Nephron (organoid): ENCODE data around the gene CCDC201.
"Not testable (repeated sequence)": the region's sequence is repeated elsewhere in the genome, so short reads cannot be mapped to it uniquely, and the experiment has no call there.

ENCODE experiments used
- H3K27ac Mint-ChIP-seq, 3 experiments: 2 replicates each; pipeline ENCODE4 v1.8.0; 2020; ENCODE audit warnings: mixed read lengths in 3 of 3, mild to moderate bottlenecking in 2 of 3, moderate library complexity in 1 of 3
- H3K27me3 Mint-ChIP-seq: 2 replicates; pipeline ENCODE4 v1.8.0; 2021; ENCODE audit warnings: low read depth, mild to moderate bottlenecking, moderate library complexity, mixed read lengths
- H3K36me3 Mint-ChIP-seq: 2 replicates; pipeline ENCODE4 v1.8.0; 2020; ENCODE audit warnings: low read depth, mixed read lengths
- H3K4me1 Mint-ChIP-seq: 2 replicates; pipeline ENCODE4 v1.8.0; 2020; ENCODE audit warnings: mixed read lengths
- H3K4me3 Mint-ChIP-seq, 3 experiments: 2 replicates each; pipeline ENCODE4 v1.8.0; 2020; ENCODE audit warnings: mild to moderate bottlenecking in 3 of 3, mixed read lengths in 3 of 3, moderate library complexity in 2 of 3
- H3K9me3 Mint-ChIP-seq: 2 replicates; pipeline ENCODE4 v1.8.0; 2020; ENCODE audit warnings: mixed read lengths
- TF ChIP-seq, protein P1 (sequence below), 3 experiments: fragments of 200-600 bp; sonication (generic); IDR thresholded peaks; one replicate each; pipeline ENCODE4 v1.5.0; 2021; ENCODE audit warnings: antibody characterized with exemption in 3 of 3; ENCODE audit not compliant: unreplicated experiment in 3 of 3

Gene CCDC201

DNA sequence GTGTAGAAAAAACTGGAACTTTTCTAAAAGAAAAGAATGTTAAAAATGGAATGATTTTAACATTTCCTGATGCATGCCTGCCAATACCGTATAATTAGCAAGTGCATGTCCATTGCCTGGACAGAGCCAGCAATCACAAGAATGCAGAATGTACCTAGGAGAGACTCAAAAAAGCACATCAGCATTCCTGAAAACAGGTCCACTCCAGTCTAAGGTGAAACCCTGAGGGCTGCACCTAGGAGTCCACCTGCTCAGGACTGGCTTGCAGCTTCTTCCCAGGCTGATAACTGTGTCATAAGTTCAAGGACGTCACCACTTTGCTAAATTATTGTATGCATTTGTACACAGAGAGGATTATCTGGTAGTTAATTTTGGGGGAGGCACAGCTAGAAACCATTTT, 5.4 kb downstream of the CCDC201 start:
- Mint-ChIP-seq H3K27me3 (peaks cover 8% of the 10 kb centered on the region), H3K4me1 (no peaks in the 10 kb centered on the region), H3K36me3 (no peaks in the 10 kb centered on the region), H3K4me3 (no peak overlapping the region), H3K9me3 (no peaks in the 10 kb centered on the region), H3K27ac (no peak overlapping the region)
- TF ChIP-seq, protein P1, sequence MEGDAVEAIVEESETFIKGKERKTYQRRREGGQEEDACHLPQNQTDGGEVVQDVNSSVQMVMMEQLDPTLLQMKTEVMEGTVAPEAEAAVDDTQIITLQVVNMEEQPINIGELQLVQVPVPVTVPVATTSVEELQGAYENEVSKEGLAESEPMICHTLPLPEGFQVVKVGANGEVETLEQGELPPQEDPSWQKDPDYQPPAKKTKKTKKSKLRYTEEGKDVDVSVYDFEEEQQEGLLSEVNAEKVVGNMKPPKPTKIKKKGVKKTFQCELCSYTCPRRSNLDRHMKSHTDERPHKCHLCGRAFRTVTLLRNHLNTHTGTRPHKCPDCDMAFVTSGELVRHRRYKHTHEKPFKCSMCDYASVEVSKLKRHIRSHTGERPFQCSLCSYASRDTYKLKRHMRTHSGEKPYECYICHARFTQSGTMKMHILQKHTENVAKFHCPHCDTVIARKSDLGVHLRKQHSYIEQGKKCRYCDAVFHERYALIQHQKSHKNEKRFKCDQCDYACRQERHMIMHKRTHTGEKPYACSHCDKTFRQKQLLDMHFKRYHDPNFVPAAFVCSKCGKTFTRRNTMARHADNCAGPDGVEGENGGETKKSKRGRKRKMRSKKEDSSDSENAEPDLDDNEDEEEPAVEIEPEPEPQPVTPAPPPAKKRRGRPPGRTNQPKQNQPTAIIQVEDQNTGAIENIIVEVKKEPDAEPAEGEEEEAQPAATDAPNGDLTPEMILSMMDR (IDR thresholded peaks at IDR 0.05; ENCODE audit: unreplicated experiment in 3 of 3), result no peak

DNA sequence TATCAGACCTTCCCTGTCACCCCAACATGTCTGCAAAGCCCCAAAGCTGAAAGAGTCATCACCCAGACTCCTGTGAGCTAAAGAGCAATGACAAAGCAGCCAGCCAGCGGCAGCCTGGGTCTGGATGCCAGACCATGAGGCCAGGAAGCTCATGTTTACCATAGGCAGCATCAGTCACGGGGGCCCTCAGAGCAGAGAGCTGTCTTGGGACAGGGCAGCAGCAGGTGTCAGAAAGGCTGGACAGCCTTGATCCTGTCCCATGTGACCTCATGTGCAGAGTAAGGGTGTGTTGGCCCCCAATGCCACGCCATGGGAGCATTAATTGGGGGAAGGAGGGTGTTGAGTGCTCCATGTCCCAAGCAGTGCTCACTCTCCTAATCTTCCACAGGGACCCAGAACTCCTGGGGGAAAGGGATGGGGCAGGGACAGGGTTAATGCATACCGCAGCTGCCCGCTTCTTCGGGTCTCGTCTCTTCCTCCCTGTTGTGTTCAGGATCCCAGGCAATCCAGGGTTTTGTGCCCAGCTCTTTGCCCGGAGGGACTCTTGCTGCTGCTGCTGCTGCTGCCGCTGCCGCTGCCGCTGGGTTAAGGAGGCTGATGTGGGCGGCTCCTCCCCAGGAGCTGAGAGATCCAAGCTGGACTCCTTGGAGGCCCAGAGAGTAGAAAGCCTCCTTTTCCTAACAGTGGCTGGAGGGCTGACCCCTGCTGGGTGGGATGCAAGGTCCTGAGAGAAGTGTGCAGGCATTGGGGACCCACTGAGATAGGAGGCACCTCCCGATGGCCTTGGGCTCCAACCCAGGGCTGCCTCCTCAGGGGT, 7.1 kb downstream of the CCDC201 start:
- no peak overlapping the region for H3K27ac Mint-ChIP-seq
- no peaks in the 10 kb centered on the region for H3K36me3 Mint-ChIP-seq
- H3K4me1 Mint-ChIP-seq, result no peaks in the 10 kb centered on the region
- H3K4me3 Mint-ChIP-seq, result no peak overlapping the region
- H3K27me3 Mint-ChIP-seq, result peaks cover 8% of the 10 kb centered on the region
- no peaks in the 10 kb centered on the region for H3K9me3 Mint-ChIP-seq
- TF ChIP-seq, protein P1 (IDR thresholded peaks at IDR 0.05; ENCODE audit: unreplicated experiment in 3 of 3), result no peak

DNA sequence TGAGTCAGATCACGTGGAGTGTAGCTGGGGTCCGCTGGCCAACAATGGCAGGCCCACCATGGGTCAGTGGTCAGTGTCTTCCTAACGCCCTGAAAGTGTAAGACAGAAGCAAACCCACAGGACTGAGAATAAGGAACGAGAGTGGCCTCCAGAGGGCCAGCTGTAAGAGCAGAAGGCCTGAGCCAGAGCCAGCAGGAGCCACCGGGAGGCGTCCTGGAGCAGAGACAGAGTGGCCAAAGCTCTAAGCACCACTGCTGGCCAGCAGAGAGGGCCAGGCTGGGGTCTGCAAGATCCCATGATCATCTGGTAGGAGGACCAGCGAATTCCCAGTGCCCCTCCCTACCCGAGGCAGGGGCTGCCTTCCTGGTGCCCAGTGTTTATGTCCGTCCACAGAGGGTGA, 9.2 kb downstream of the CCDC201 start:
- H3K27me3 Mint-ChIP-seq, result peaks cover 14% of the 10 kb centered on the region
- H3K9me3 Mint-ChIP-seq, result no peaks in the 10 kb centered on the region
- H3K4me3 Mint-ChIP-seq, result no peak overlapping the region
- no peak overlapping the region for H3K27ac Mint-ChIP-seq
- H3K4me1 Mint-ChIP-seq, result no peaks in the 10 kb centered on the region
- TF ChIP-seq, protein P1 (IDR thresholded peaks at IDR 0.05; ENCODE audit: unreplicated experiment in 3 of 3), result no peak
- H3K36me3 Mint-ChIP-seq, result no peaks in the 10 kb centered on the region

DNA sequence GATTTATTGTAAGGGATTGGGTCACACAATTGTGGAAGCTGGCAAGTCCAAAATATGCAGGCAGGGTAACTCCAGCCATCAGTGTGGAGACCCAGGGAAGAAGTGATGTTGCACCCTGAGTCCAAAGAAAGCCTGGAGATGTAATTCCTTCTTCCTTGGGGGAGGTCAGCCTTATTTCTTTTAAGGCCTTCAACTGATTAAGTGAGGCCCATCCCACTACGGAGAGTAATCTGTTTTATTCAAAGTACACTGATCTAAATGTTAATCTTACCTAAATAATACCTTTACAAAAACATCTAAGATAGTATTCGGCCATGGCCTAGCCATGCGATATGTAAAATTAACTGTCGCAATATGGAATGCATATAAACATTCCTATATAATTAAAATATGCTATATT, 16.0 kb downstream of the CCDC201 start:
- not testable (repeated sequence) for H3K9me3 Mint-ChIP-seq, H3K4me3 Mint-ChIP-seq, H3K27ac Mint-ChIP-seq, H3K36me3 Mint-ChIP-seq, H3K4me1 Mint-ChIP-seq
- H3K27me3 Mint-ChIP-seq, result peaks cover 15% of the 10 kb centered on the region

DNA sequence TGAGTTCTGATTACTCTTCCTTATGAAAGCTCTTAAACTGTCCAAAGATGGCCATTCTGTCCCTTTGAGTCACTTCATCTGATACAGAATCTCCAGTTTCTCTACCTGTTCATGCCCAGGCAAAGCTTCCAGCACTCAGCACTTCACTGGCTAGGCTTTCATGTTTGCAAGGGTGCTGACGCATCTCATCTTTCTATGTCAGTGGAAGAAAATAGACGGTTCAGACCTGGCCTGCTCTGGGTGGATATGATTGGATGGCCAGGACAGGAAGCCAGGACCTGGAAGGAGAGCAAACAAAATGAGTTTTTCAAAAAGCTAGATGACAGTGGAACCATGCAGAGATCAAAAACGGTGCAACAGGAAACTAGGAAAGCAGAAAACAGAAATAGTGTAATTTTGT, 17.2 kb downstream of the CCDC201 start:
- not testable (repeated sequence) for H3K4me3 Mint-ChIP-seq, H3K4me1 Mint-ChIP-seq, H3K27ac Mint-ChIP-seq, H3K9me3 Mint-ChIP-seq, H3K36me3 Mint-ChIP-seq
- H3K27me3 Mint-ChIP-seq, result peaks cover 15% of the 10 kb centered on the region

DNA sequence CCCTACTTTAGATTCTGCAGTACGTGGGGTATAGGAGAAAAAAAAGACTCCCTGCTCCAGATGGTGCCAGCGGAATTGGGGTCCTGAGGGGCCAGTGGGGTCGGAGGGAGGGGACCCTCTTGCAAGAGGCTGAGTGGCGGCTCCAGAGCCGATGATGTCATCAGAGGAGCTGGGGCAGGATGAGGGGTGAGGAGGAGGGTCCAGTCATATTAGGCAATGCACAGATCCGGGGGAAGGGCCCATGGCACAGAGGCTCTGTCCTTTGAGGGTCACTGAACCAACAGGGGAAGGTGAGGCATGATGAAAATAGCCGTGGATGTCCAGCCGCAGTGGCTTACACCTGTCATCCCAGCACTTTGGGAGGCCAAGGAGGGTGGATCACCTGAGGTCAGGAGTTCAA, 19.4 kb downstream of the CCDC201 start:
- H3K4me3 Mint-ChIP-seq, H3K4me1 Mint-ChIP-seq, H3K27ac Mint-ChIP-seq, H3K36me3 Mint-ChIP-seq, H3K27me3 Mint-ChIP-seq, H3K9me3 Mint-ChIP-seq: not testable (repeated sequence)

DNA sequence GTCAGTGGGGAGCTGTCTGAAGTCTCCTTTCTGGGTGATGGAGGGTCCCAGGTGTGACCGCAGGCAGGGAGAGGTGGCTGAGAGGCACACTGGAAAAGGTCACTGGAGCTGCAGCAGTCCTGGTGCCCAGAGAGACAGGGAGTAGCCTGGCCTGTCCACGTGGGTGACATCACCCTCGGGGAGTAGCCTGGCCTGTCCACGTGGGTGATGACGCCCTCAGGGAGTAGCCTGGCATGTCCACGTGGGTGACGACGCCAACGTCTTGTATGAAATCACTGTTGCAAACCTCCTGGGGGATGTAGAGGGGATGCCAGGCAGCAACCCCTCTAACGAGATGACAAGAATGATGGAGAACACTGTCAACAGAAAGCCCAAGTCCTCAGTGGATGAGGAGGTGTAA, 19.9 kb downstream of the CCDC201 start:
- not testable (repeated sequence) for H3K4me3 Mint-ChIP-seq, H3K4me1 Mint-ChIP-seq, H3K36me3 Mint-ChIP-seq, H3K27ac Mint-ChIP-seq, H3K9me3 Mint-ChIP-seq, H3K27me3 Mint-ChIP-seq

DNA sequence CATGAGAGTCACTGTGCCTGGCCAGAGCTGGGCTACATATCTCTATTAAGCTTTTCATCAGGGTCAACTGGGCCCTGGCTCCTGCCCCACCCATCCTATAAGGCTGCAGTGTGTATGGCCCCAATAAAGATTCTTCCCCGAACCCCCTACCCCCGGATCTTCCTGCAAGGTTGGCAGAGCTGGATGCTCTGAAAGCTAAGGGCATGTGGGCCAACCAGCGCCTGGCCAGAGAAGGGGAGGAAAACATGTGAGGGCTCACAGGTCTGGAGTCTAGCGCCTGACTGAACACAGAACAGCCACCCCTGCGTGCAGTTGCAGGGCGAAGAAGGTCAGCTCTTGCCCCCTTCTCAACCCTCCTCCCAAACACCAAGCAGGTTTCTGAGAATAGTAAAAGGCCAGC, 24.1 kb downstream of the CCDC201 start:
- H3K4me1 Mint-ChIP-seq, H3K27ac Mint-ChIP-seq, H3K9me3 Mint-ChIP-seq, H3K4me3 Mint-ChIP-seq, H3K27me3 Mint-ChIP-seq, H3K36me3 Mint-ChIP-seq: not testable (repeated sequence)

DNA sequence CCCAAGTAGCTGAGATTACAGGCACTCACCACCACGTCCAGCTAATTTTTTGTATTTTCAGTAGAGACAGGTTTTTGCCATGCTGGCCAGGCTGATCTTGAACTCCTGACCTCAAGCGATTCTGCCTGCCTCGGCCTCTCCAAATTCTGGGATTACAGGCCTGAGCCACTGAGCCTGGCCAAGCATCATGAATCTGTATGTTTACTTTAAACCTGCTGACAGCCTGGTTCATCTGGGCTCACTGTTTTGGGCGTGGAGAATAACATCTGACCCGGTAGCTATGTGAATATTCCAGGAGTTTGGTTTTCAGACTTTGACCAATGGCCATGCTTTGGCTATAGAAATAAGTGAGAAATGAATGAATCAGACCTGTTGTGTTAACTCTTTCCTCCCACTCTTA, 26.3 kb downstream of the CCDC201 start:
- H3K36me3 Mint-ChIP-seq, H3K4me1 Mint-ChIP-seq, H3K4me3 Mint-ChIP-seq, H3K27me3 Mint-ChIP-seq, H3K9me3 Mint-ChIP-seq, H3K27ac Mint-ChIP-seq: not testable (repeated sequence)

DNA sequence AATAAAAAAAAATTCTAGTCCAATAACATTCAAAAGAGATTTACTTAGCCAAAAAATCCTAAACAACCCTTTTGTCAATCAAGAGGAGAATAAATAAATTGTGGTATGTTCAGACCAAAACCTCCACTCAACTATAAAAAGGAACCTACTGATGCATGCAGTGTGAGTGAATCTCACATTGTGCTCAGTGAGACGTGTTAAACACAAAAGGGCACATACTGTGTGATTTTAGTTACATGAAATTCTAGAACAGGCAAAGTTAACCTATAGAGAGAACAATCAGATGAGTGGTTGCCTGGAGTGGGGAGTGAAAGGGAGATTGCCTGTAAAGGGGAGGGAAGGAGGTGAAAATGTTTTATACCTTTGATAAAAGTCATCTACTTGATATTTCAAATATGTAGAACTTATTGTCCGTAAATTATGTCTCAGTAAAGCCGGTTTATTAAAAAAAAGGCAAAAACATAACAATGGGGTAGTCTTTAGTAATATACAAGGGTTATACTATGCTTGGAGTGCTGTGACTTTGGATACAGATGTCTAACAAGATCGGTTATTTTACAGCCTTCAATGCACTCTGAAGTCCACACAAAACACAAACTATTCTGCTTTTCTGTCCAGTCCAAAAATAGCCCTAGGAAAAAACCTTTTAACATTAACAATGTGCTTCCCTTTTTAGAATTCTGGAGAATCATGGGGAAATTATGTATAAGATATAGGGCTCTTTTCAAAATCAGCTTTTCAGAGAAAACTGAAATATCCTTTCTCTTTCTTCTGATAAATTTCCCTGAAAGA, 30.8 kb downstream of the CCDC201 start:
- not testable (repeated sequence) for H3K9me3 Mint-ChIP-seq, H3K27me3 Mint-ChIP-seq, H3K27ac Mint-ChIP-seq, H3K4me1 Mint-ChIP-seq, H3K36me3 Mint-ChIP-seq, H3K4me3 Mint-ChIP-seq

DNA sequence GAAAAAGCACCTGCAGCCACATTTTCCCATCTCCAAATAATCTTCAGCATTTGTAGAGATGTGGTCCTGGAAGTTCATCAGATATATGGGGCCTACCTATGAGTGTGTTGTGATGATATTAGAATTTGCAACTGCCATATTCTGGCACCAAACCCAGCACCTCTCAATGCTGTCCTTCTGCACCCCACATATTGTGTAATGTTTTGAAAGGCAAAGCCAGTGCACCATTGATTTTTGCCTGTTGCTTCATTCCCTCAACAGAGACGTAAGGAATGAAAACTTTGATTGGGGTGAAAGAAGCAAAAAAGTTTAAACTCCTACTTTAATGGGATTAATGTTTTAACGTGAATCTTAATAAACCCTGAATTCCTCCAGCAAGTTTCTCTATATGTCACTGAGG, 34.0 kb downstream of the CCDC201 start:
- not testable (repeated sequence) for H3K4me1 Mint-ChIP-seq, H3K4me3 Mint-ChIP-seq, H3K27me3 Mint-ChIP-seq, H3K9me3 Mint-ChIP-seq, H3K27ac Mint-ChIP-seq, H3K36me3 Mint-ChIP-seq
